HG03095 (cell line): ENCODE measurements around the gene HOXA3.

Experiments
- ATAC-seq: cut with Tn5 transposase; IDR thresholded peaks from one replicate; pipeline ENCODE4 v1.9.1; 2021; ENCODE audit warnings: moderate library complexity; ENCODE audit not compliant: unreplicated experiment

HOXA3 gene

GRCh38 chr7:27157702-27158431 lies 5.5 kb upstream of the HOXA3 start:
- ATAC-seq = no peak

DNA sequence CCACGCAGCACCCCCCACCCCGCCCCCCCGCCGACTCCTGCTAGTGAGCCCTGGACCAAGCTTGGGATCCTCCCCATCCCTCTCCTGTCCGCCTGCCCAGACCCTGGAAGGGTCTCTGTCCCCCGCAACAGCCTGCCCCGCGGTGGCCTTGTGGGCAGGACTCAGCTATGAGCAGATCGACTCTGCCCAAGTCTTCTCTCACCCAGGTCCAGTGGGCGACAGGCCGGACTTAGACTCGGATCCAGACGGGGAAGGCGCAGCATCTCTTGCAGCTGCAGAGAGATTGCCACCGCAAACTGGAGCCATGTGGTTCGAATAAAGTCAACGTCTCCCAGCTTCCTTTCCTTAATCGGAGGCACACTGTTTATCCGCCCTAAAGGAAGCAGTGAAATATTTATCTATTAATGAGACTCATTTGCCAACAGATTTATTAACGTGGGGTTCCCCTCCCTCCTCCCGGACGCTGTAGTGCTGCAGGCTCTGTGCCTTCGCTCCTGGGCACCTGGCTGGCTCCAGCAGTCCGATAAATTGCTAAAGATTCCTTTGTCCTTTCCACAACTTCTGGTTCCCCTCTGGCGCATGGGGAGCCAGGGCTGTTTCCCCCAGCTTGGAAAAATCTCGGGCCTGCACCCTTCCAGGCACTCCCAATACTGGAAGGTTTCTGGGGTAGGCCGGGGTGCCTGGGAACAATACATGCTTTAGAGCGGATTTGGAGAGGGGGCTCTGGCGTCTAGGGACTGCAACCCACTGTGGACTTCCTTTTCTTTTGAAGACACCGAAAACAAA lies 4.7 kb upstream of the HOXA3 start:
- ATAC-seq = no peak

DNA sequence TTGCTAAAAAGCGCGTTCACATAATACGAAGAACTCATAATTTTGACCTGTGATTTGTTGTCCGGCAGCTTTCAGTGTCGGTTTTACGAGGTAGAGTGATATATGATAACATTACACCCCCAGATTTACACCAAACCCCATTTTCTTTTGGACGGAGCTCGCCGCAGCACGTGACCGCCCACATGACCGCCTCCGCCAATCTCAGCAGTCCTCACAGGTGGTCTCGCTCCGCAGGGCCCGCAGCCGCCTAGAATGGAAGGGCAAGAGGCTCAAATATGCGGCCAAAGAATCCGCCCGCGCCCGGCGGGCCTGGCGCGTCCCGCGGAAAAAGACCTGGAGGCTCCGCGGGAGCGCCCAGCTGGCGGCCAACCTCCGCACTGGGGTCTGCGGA lies 4.1 kb upstream of the HOXA3 start, which contains the start of gene HOXA7:
Gene HOXA7, minus strand, starts transcription at position 168 of the 391 bp plus-strand sequence. Its CDS starts 130 bp downstream, at position 38.
- no peak for ATAC-seq

GRCh38 chr7:27155816-27156507 lies 3.6 kb upstream of the HOXA3 start:
- no peak for ATAC-seq

GRCh38 chr7:27154901-27155815 lies 2.8 kb upstream of the HOXA3 start:
- ATAC-seq = no peak

DNA sequence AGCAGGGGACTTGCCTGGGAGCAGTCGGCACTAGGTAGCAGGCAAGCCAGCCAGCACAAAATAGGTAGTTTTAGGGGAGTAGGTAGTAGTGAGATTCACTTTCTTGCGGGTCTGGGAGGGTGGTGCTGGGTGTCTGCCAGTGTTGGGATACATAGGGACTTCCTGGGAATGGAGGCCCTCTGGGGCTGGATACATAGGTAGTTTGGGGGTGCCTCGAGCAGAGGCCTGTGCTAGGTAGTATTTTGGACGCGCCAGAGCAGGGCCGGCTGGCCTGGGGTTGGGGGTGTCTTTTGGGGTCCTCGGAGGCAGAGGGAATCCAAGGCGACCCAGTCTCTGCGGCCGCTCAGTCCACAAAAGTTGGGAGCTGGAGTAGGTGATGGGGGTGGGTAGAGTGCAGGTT lies 2.0 kb upstream of the HOXA3 start:
- no peak for ATAC-seq

- no peak for ATAC-seq
These were observed 1.1 kb upstream of the HOXA3 start for GRCh38 chr7:27153526-27153925.

- ATAC-seq = no peak
These were observed 546 bp upstream of the HOXA3 start for GRCh38 chr7:27152816-27153442.

GRCh38 chr7:27151341-27151930 lies 947 bp downstream of the HOXA3 start:
- no peak for ATAC-seq

GRCh38 chr7:27150568-27151340 lies 1.6 kb downstream of the HOXA3 start:
- ATAC-seq = peak; percentile 89

DNA sequence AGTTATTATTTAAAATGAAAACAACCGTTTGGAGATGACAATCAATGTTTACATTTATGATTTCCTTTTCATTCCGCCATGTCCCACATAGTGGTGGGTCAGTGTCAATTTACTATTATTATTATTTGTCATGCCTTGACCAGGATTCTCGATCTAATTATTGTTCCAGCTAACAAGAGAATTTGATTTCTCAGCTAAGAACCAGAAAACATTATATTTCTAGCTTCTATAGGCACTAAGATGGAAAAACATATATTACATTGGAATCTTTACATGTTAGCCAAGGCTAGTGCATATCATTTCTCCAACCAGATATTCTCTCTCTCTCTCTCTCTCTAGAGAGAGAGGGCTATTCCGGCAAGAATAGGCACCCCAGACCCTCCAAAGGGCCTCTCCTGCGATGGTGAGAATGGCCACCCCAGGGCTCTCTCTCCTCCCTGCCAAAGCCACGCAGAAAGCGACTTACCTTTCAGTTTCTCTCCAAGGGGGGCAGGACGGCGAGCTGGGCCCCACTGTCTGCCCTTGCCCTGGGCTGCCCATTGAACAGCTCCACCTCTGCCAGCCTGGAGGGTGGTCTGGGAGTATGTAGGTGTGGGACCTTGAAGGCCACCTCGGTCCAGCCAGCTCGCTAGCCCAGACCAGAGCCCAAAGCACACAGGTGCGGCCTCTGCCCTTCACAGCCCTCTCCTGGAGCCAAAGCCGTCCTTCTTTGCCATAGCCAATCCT lies 2.4 kb downstream of the HOXA3 start:
- no peak for ATAC-seq

GRCh38 chr7:27148756-27149641 lies 3.4 kb downstream of the HOXA3 start:
- ATAC-seq = no peak

DNA sequence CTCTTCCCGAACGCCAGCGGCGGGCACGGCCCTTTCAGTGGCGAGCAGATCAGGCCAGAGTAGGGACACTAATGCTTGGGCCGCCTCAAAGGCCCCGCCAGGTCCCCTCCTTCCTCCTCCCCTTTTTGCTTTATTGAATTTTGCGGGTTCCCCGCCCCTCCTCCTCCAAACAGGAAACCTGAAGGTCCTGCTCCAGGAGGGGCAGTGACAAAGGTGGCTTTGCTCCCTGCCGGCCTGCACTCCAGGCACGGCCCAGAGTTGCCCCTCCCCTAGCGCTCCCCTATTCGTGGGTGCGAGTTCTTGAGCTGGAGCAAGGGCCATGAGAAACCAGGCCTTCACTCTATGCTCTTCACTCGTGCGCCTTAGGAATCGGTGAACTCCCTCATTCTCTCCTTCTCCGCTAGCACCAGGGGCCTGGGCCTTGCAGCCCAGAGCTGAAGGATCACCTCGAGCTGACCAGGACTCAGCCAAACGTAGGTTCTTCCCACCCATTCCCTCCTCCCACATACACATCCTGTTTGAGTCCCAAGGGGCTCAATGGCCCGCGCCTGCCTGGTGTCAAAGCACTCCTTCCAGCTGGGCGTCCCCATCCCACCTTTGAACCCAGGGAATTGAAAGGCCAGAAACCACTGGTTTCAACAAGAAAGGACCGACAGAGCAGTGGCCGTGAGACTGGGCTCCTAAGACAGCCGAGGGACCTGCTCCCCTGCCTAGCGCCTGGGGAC lies 4.2 kb downstream of the HOXA3 start:
- no peak for ATAC-seq

GRCh38 chr7:27147199-27148030 lies 5.0 kb downstream of the HOXA3 start, which contains the start of gene HOXA6:
Gene HOXA6 (minus strand): TSS chr7:27147774. CDS start chr7:27147749, 25 bp downstream.
- no peak for ATAC-seq

DNA sequence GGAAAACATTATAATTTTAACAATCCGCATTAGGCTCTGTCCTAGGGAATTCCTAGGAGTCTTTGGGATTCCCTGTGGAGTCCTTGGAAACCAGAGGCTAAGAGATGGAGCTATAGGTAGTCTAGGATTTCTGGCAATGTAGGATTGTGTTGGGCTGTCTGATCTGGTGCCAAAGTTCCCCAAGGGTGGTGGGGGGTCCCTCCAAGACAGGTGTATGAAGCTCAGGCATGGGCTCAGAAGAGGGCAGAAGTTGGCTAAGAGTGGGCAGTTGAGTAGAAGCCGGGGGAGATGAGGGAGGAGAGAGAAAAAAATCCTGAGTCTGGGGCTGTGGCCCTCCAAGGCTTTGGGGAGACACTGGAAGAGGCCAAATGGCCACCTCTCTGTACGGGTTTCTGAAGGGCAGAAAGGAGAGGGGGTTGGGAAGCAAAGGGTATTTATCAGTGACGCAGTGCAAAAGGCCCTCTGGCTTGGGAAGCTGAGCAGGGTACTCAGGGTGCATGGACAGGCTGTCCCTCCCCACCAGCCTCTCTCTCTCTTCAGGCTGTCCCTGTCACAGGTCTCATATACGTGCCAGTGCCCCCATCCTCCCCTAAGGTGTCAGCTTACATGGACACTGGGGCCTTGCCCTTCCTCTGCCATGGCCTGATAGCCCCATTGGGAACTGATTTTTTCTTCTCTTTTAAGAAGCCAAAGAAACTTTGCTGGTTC lies 5.7 kb downstream of the HOXA3 start:
- ATAC-seq = no peak
